Gastrocnemius medialis (tissue), 4 donors: ENCODE results near the gene TAPBP. TPM values are rescaled to one million over a fixed set of nuclear protein-coding genes. Genes with fewer than 3 reads are reported as not detected.

Experiments used
- ATAC-seq, 2 donors: fragments of 150-250 bp; one replicate each; pipeline ENCODE4 v1.9.1; 2016
- DNase-seq, 2 donors: peaks; one replicate each; pipeline ENCODE4 v3.0.0-alpha.2; 2019
- H3K27ac ChIP-seq, 4 donors: fragments of 200-600 bp; sonication (generic); 1 replicate in 1 of 4; 2 replicates in 3 of 4; pipeline ENCODE4 v1.5.1; 2016 to 2018; ENCODE audit warnings: mild to moderate bottlenecking in 2 of 4, moderate library complexity in 1 of 4
- H3K27me3 ChIP-seq, 3 donors: fragments of 200-600 bp; sonication (generic) in 2 of 3; 1 replicate in 1 of 3; 2 replicates in 2 of 3; pipeline versions ENCODE4 v1.5.1 to v1.6.0; 2016 to 2019; ENCODE audit warnings: mild to moderate bottlenecking in 1 of 3, moderate library complexity in 1 of 3
- H3K36me3 ChIP-seq, 2 donors: fragments of 200-600 bp; sonication (generic) in 1 of 2; one replicate each; pipeline ENCODE4 v1.5.1; 2017 to 2018
- H3K4me1 ChIP-seq, 2 donors: fragments of 200-600 bp; sonication (generic) in 1 of 2; one replicate each; pipeline ENCODE4 v1.5.1; 2016 to 2017; ENCODE audit warnings: mild to moderate bottlenecking in 2 of 2
- H3K4me3 ChIP-seq, 4 donors: fragments of 200-600 bp; sonication (generic) in 3 of 4; 1 replicate in 1 of 4; 2 replicates in 3 of 4; pipeline ENCODE4 v1.5.1; 2016 to 2019; ENCODE audit warnings: mild to moderate bottlenecking in 2 of 4
- H3K9me3 ChIP-seq, 3 donors: fragments of 200-600 bp; sonication (generic) in 2 of 3; 1 replicate in 1 of 3; 2 replicates in 2 of 3; pipeline ENCODE4 v1.5.1; 2016 to 2019
- CTCF ChIP-seq, 5 experiments: fragments of 450-650 bp in 3 of 5; fragments of 200-600 bp in 2 of 5; sonication (generic) in 2 of 5; IDR thresholded peaks in 4 of 5; conservative IDR thresholded peaks in 1 of 5; 1 replicate in 4 of 5; 2 replicates in 1 of 5; pipeline ENCODE4 v1.5.1; 2016 to 2019; ENCODE audit warnings: antibody characterized with exemption in 5 of 5, mild to moderate bottlenecking in 3 of 5, moderate library complexity in 3 of 5
- POLR2A ChIP-seq, 2 donors: fragments of 450-650 bp; IDR thresholded peaks; one replicate each; pipeline ENCODE4 v1.6.1; 2017; ENCODE audit warnings: antibody characterized with exemption in 2 of 2, mild to moderate bottlenecking in 2 of 2, moderate library complexity in 2 of 2
- in situ Hi-C, 4 donors: fragments of 200-750 bp; cut with MboI; loops; one replicate each; pipeline versions ENCODE4 v1.15.0 to v1.8.0; 2017; ENCODE audit warnings: low sequenced_read_pairs in 4 of 4
- intact Hi-C: fragments of 100-400 bp; cut with DNase I; formaldehyde crosslinking; loops from one replicate; pipeline ENCODE4 v1.15.1; 2023; ENCODE audit warnings: low total_unique reads
- total RNA-seq, 4 donors: library from RNA; depleted of rRNA; stranded (reverse); fragments of >200 nt; gene quantifications; one replicate each; pipeline versions ENCODE4 v1.1.0 to v1.2.3, GENCODE V29; 2016

The TAPBP gene
- total RNA-seq, 4 donors from 2014 or later = 15.9 to 42.4 (median 36.5) TPM

- intact Hi-C loops = no loop called here
- in situ Hi-C loops = no loop called here
- H3K9me3 ChIP-seq = no peaks in the 10 kb centered on the region
Observed at GRCh38 chr6:33336495-33336894, 22.6 kb upstream of the TAPBP start.

GRCh38 chr6:33335916-33336315, 22.0 kb upstream of the TAPBP start:
- H3K36me3 ChIP-seq = no peaks in the 10 kb centered on the region
- H3K27ac ChIP-seq = no peak overlapping the region
- intact Hi-C loops (no loop called here), in situ Hi-C loops (no loop called here)
- H3K9me3 ChIP-seq = no peaks in the 10 kb centered on the region
- H3K27me3 ChIP-seq = no peaks in the 10 kb centered on the region
- DNase-seq (no peak), ATAC-seq (no peak)
- no peaks in the 10 kb centered on the region for H3K4me1 ChIP-seq
- TF ChIP-seq POLR2A (IDR thresholded peaks at IDR 0.05) (no peak), CTCF (IDR thresholded peaks at IDR 0.05 in 4 of 5, conservative IDR thresholded peaks at IDR 0.05 in 1 of 5) (no peak)
- no peak overlapping the region for H3K4me3 ChIP-seq

More at GRCh38 chr6:33336495-33336894, 22.6 kb upstream of the TAPBP start:
- H3K4me1 ChIP-seq = no peaks in the 10 kb centered on the region
- TF ChIP-seq POLR2A (IDR thresholded peaks at IDR 0.05) (no peak), CTCF (IDR thresholded peaks at IDR 0.05 in 4 of 5, conservative IDR thresholded peaks at IDR 0.05 in 1 of 5) (no peak)
- no peaks in the 10 kb centered on the region for H3K27me3 ChIP-seq
- DNase-seq (no peak), ATAC-seq (no peak)
- no peak overlapping the region for H3K4me3 ChIP-seq
- no peak overlapping the region for H3K27ac ChIP-seq
- H3K36me3 ChIP-seq = no peaks in the 10 kb centered on the region

GRCh38 chr6:33333666-33334065, 19.8 kb upstream of the TAPBP start:
- Histone ChIP-seq H3K4me3 (no peak overlapping the region), H3K36me3 (no peaks in the 10 kb centered on the region), H3K27ac (no peak overlapping the region), H3K9me3 (no peaks in the 10 kb centered on the region), H3K4me1 (no peaks in the 10 kb centered on the region), H3K27me3 (no peaks in the 10 kb centered on the region)
- ATAC-seq (no peak), DNase-seq (no peak)
- TF ChIP-seq POLR2A (IDR thresholded peaks at IDR 0.05) = no peak
- TF ChIP-seq CTCF (IDR thresholded peaks at IDR 0.05 in 4 of 5, conservative IDR thresholded peaks at IDR 0.05 in 1 of 5) = no peak
- intact Hi-C loops = no loop called here
- in situ Hi-C loops = no loop called here

GRCh38 chr6:33330736-33331135, 16.9 kb upstream of the TAPBP start:
- Histone ChIP-seq H3K36me3 (no peaks in the 10 kb centered on the region), H3K9me3 (no peaks in the 10 kb centered on the region), H3K4me3 (no peak overlapping the region), H3K27ac (no peak overlapping the region), H3K4me1 (no peaks in the 10 kb centered on the region), H3K27me3 (no peaks in the 10 kb centered on the region)
- TF ChIP-seq POLR2A (IDR thresholded peaks at IDR 0.05) (no peak), CTCF (IDR thresholded peaks at IDR 0.05 in 4 of 5, conservative IDR thresholded peaks at IDR 0.05 in 1 of 5) (no peak)
- intact Hi-C loops (no loop called here), in situ Hi-C loops (no loop called here)
- ATAC-seq = no peak
- no peak for DNase-seq

GRCh38 chr6:33329058-33329457, 15.2 kb upstream of the TAPBP start:
- H3K27me3 ChIP-seq = no peaks in the 10 kb centered on the region
- no peak for ATAC-seq
- H3K27ac ChIP-seq = no peak overlapping the region
- H3K4me3 ChIP-seq = no peak overlapping the region
- no peaks in the 10 kb centered on the region for H3K36me3 ChIP-seq
- no peak for TF ChIP-seq POLR2A (IDR thresholded peaks at IDR 0.05)
- TF ChIP-seq CTCF (IDR thresholded peaks at IDR 0.05 in 4 of 5, conservative IDR thresholded peaks at IDR 0.05 in 1 of 5) = no peak
- H3K9me3 ChIP-seq = no peaks in the 10 kb centered on the region
- intact Hi-C loops (no loop called here), in situ Hi-C loops (no loop called here)
- DNase-seq = no peak
- H3K4me1 ChIP-seq = peaks cover under 1% of the 10 kb centered on the region in 2 donors
